ENCODE results near the gene DYRK3.

Gene DYRK3

DNA sequence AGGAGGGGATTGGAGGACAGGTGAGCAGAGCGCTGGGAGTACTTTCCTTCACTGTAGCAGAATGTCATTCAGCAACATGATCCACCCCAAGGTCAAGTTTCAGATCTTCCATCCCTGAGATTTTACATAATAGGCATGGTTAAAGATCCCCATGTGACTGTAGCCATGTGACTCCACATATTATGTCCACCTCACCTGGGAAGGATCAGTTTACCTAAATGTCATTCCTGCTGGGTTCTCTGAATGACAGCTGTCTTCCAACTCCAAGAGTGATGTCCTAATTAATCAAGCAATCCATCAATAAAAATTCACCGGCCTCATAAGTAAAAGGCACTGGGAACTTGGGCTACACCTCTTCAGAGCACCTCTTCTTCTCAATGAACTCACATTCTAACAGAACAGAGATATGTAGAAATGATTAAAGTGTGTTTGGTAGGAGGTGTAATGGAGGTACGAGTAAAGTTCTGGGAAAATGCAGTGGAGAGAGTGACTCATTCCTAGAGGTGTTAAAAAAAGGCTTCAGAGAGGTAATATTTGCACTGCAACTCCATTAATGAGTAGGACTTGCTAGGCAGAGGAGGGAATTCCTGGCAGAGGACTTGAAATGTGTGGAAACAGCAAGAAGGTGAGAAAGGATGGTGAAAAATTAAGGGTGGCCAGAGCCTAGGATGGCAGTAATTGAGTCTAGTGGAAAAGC lies 27.2 kb downstream of the DYRK3 start:
- DNase-seq = no peak

DNA sequence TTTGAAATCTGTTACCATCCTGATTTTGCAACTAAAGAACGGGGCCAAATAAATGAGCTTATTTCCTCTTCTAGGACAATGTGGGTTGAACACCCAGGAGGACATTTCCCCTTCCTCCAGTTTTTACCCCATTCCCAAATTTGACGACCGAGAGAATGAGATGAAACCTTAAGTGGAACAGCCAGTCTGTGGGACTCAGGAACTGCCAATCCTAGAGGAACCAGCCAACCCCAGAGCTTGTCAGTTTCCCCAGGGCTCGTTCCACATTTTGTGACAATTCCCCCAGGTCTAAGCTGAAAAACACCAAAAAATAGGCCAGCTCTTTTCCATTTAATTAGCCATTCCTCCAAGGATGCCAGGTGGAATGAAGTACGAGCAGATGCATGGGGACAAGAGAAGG lies 28.0 kb downstream of the DYRK3 start:
- no peak for DNase-seq

DNA sequence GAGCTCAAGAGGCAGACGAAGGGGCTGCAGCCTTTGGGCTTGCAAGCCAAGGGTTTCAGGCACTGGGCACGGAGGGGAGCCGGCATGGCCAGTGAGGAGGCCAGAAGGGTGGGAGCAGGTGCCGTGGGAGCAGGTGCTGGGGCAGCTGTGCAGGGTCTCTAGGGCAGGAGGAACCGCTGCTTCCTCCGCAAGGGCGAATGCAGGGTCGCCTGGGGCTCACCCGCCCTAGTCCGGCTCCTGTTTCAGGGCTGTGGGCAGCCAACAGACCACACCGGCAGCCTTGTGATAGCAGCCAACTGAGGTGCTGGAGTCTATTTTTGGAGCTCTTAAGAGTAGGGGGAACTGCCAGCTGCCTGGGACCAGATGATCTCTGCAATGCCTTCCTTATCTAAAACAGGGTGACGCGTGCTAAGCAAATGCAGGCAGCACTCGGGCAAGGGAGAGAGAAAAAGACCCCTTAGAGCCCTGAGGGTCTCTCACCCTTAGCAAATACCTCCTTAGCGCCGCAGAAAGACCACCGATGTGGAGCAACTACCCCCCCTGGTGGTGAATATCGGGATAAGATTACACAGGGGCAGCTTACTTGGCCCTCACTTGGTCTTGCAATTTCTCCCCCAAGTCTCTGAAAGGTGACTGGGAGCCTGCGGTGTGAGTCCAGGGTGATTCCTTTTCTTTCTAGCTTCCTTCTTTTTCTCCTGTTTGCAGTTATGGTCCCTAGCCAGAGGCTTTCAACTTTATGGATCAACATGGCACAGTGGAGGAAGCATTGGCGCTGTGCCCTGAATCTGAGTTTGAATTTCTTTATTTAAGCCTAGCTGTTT lies 28.7 kb downstream of the DYRK3 start:
- DNase-seq = peak; percentile 65

- no peak for DNase-seq
Measured at GRCh38 chr1:206664740-206665139, 29.4 kb downstream of the DYRK3 start.

DNA sequence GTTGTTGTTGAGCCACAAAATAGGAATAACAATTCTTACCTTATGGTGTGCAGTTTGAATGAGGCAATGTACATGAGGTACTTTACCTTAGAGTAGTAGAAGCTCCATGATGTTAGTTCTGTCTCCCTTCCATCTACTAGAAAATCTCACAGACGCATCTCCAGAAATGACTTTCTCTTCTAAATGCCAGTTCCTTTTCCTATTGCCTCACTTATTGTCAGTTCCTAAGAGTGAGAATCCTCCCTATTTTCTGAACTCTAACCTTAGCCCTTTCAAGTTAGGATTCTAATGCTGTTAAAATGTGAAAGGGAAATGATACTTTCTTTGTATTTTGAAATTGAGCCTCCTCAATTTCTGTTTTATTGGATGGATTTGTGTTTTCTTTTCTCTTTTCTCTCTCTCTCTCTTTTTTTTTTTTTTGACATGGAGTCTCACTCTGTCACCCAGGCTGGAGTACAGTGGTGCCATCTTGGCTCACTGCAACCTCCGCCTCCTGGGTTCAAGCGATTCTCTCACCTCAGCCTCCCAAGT lies 30.8 kb downstream of the DYRK3 start:
- DNase-seq = no peak

GRCh38 chr1:206666954-206667665 lies 31.8 kb downstream of the DYRK3 start:
- no peak for DNase-seq

DNA sequence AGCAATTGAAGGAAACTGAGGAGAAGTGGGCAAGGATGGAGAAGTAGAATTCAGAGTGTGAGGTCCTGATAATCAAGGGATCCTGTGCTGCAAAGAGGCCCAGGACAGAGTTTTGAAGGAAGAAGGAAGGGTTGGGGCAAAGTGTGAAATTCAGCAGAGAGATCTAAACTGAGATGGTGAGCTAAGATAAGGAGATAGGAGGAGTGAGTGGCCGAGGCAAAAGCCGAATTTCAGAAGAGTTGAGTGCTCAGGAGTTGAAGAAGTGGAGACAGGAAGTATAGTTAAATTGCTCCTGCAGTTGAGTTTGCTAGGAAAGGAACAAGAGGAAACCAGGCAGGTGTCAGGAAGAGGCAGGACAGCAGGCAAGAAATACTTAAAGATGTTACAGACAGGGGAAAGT lies 33.0 kb downstream of the DYRK3 start:
- no peak for DNase-seq

DNA sequence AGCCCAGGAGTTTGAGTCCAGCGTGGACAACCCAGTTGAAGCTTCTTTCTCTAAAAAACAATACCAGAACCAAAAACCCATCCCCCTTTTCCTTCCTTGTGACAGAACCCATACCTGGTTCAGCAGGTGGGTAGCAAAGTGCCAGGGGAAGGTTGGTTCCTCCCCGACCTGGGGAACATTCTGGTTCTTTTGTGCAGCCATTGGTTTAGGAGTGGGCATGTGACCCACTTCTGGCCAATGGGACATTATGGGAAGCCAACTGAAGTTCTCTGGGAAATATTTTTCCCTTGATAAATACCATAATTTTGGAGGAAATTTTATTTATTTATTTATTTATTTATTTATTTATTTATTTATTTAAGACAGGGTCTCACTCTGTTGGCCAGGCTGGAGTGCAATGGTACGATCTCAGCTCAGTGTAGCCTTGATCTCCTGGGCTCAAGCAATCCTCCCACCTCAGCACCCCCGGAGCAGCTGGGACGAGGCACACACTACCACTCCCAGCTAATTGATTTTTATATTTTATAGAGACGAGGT lies 33.6 kb downstream of the DYRK3 start:
- DNase-seq = no peak

DNA sequence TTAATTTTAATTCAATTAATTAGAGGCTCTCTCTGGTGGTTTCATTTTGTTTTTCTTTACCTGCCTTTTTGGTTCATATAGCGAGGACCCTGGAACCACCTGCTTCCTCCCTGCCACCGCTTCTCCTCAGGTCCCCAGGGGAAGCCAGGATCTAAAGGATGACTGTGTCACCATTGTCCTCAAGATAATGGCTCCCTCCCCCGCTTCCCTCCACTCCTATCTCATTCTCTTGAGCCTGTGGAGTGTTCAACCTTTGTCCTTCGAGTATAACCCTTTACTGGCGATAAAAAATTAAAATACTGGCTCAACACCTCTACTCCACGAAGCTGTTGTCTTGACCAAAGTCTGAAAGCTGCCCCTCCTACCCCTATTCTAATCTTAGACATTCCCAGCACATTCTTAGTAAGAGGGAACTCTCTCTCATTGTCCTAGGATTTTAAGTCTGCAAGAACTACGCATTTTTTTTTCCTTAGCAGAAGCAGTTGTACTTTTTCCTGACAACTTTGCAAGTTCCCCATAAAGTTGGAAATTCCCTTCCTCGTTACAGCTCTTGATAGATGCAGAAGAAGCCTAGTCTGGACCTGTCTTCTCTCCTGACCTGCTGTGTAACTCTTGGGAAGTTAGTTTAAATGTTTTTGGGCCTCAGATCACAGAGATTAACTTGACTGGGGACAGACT lies 36.8 kb downstream of the DYRK3 start:
- no peak for DNase-seq

DNA sequence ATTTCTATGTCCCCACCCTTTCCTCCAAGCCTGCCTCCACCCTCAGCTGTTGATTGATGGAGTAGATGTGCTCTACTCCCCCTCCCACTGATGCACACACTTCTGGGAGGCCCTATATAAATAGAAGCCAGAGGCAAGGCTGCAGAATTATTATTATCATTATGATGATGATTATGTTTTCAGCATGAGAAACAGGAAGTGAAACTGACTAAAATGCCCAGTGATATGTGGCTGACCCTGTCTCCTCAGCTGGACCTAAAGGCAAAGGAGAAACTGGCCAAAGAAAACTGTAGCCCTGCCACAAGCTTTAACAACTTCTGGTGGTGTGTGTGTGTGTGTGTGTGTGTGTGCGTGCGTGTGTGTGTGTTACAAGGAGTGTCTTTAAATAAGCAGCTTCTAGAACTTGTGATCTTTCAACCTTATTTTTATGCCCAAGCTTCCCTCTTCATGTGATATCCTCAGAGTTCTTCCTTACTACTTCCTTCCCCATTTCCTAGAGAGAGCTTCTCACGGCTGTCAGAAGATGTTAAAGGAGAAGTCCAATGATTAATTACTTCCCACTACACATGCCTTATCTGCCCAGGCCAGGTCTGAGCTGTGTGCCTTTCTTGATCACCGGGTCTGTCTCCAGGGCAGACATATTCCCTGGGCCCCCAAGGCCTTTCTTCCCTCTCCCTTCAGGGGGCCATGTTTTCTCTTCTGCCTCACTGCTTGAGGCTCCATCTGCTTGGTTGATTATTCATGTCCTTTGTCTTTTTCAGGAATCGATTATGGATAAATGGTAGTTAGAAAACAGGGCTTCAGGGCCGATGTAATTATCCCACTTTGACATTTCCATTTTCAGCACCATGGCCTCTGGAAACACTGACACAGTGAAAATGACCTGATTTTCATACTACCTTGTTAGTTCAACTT lies 37.8 kb downstream of the DYRK3 start:
- DNase-seq = peak; percentile 73

DNA sequence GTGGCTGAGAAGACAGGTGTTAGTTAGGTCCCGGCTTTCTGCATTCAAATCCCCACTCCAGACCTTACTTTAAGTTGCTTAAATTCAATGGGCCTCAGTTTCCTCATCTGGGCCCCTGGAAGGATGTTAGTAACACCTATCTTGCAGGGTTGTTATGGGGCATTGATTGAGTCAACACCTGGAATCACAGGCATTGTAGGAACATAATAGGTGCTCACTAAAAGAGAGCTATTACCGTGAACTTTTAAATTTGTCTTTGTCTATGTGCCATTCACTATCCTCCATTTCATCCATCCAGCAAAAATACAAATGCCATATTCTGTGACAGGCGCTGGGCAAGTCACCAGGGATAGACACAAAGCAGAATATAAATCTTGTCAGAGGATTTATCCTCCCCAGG lies 38.9 kb downstream of the DYRK3 start:
- DNase-seq = no peak

GRCh38 chr1:206674745-206675175 lies 39.4 kb downstream of the DYRK3 start:
- DNase-seq = no peak

GRCh38 chr1:206676499-206676898 lies 41.2 kb downstream of the DYRK3 start:
- DNase-seq = no peak

GRCh38 chr1:206678490-206678889 lies 43.2 kb downstream of the DYRK3 start:
- no peak for DNase-seq

- no peak for DNase-seq
Measured at GRCh38 chr1:206679738-206680211, 44.4 kb downstream of the DYRK3 start.

DNA sequence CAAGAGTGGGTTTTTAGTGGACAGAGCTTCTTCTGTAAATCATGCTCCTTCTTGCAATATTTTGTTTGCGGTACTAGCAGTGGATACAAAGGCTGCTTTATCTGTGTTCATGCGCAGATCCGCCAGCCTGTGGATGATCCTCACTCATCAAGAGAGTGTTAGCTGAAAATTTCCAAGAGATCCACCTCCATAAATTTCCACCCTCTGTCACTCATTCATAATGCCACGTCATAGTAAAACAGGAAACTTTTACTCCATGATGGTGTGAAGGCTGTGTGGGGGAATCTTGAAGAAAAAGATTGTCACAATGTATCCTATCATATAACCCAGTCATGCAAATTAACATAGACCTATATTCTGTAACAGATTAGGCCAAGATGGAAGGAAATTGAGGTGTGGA lies 44.9 kb downstream of the DYRK3 start:
- no peak for DNase-seq

DNA sequence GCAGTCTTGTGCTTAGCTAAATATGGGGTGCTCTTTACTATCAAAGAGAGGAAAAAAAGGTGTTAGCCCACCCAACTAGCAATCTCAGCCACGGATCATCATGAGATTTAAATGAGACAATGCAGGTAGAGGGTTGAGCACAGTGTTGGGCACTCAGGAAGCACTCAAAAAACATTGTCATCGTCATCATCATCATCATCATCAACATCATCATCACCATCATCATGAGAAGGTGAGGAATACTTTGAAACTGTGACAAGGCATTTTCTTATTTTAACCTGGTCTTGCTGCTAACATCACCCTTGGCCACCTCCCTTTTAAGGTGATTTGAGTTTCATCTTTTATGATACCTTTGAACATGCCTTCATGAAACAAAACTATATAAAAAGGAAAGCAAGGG lies 46.0 kb downstream of the DYRK3 start:
- no peak for DNase-seq

DNA sequence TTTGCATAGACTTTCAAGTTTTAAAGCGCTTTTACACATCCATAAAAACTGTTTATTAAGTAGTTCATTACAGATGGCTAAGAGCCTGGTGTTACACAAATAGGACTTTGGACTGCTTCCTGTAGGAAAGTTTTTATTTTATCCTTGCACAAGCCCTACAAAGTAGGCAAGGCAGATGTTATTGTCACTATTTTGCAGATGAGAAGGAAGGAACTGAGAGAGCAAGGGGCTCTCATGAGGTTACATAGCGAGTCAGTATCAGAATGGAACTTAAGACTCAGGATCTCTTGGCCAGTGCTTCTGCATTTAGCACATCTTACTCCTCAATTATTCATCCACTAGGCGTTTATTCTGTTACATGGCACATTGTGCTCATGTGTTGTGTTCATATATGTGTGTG lies 46.8 kb downstream of the DYRK3 start:
- DNase-seq = no peak

GRCh38 chr1:206683313-206683712 lies 48.0 kb downstream of the DYRK3 start:
- no peak for DNase-seq

DNA sequence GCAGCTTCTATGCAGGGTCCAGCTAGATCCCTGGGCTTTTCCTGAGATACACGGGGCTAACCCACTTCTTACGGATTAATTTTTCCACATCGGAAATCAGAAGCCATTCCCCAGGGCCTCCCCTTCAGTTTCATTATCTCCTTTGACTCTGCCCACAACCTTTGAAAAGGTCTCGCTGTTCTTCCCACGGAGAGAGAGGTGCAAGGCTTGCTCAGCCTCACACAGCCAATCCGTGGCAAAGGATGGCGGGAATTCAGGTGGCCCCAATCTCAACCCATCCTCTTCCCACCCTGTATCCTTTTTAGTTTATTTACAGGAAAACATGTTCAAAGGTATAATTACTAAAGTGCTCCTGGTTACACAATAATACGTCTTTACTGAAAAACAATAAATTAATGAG lies 48.7 kb downstream of the DYRK3 start:
- DNase-seq = no peak
